GM21447 (cell line): ENCODE data around the gene CTCF.
A peak's percentile ranks its signal among the peaks of the same experiment; 100 is the strongest.

Experiments used
- ATAC-seq: cut with Tn5 transposase; IDR thresholded peaks from one replicate; pipeline ENCODE4 v1.9.1; 2021; ENCODE audit not compliant: unreplicated experiment

The CTCF gene

DNA sequence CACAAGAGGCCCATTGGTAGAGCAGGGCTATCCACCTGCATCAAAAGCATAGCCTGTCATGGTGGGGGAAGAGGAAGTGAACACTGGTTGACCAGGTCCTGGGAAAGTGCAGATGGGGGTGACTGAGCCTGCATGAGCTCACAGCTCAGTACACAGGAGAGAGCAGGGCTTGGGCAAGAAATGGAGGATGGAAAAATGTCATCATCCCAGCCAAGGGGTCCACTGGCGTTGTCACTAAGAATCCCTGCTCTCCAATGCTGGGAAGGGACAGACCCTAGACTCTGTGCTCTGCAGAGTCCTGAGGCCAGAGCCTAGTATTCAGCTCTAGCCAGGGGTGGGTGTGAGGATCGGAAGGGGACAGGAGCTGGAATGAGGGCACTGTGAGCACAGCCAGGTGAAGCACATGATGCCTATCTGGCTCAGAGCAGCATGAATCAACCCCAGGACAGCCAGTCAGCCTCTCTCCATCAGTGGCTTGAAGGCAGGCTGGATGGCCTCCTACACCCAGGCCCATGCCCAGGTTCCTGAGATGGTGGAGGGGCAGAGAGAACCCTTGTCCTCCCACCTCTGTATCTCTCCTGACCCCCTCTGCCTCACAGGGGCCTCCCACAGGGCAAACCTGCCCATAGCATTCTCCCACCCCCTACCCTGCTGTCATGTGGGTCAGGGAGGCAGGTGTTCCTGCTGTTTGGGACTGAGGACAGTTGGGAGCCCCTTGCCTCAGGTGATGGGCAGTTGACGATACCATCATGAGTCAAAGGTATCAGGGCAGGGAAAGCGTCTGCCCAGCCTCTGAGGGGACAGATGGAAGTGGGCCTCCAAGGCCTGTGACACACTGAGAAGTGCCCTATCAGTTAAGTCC is 13.8 kb upstream of the CTCF start:
- ATAC-seq = peak; percentile 43

DNA sequence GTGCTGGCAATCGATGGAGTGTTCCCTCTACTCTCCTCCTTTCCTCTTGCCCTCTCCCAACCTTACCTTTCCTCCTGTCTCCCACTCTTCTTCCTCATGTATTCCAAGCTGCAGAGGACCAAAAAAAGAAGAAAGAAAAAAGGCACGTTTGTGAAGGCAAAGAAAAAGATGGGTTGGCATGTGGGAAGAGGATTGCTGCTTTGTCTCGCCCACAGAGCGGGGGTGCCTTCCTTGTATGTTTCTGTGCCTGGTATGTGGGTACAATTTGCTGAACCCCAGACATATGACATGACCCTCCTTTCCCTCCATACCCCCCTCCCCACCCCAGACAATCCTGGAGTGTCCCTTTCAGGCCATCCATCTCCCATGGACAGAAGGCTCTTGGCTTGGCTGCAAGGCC is 13.1 kb upstream of the CTCF start:
- ATAC-seq = no peak

DNA sequence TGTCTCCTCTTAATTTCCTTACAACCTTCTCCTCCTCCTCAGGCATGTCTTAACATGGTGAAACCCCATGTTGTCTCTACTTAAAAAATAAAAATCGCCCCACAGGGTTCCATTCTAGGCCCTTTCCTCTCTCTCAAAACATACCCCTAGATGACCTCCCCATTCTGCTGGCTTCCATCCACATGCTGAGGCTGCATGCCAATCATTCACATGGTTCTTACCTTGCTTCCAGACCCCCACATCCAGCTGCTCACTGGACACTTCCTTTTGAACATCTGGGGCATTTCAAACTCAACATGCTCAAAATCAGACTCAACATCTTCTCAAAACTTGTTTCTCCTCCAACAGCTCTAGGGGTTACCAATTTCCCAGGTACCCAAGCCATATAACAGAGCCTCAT is 12.4 kb upstream of the CTCF start:
- no peak for ATAC-seq

DNA sequence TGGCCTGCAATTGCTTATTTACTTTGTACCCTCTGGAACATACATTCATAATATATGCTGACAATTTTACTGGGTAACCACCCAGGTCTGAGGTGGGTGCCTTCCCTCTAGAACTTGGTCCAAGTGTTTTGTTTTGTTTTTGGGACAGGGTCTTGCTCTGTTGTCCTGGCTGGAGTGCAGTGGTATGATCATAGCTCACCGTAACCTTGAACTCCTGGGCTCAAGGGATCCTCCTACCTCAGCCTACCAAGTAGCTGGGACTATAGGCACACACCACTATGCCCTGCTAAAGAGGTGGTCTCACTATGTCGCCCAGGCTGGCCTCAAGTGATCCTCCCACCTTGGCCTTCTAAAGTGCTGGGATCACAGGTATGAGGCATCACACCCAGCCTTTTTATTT is 11.2 kb upstream of the CTCF start:
- ATAC-seq = no peak

DNA sequence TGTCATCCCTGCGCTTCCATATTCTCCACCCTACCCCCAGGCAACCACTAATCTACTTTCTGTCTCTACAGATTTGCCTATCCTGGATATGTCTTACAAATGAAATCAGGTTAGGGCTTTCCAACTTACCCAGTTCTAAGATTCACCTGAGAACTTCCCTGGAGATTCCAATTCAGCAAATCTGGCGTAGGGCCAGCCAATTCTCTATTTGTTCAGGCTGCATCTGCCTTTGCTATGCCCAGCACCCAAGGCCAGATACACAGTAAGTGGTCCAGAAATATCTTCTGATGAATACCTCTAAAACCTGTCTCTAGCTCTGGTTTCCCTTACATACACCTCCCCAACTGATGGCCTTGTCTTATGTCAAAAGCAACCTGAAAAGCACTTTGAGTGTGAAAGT is 10.4 kb upstream of the CTCF start:
- ATAC-seq = no peak

DNA sequence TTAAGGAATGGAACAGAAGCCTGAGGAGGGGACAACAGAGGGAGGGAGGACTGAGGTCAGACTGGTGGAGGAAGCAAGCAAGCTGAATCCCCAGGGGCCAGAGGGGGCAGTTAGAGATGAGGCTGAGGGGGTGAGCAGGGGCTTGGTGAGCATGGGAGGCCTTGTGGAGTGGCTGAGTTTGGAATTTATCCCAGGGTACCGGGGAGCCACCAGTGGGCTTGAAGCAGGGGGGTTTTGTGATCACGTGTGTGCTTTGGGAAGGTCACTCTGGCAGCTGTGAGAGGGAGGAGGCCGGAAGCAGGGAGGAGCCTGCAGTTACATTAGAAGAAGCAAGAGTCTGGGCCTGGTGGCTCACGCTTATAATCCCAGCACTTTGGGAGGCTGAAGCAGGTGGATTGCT is 9.8 kb upstream of the CTCF start:
- ATAC-seq = no peak

DNA sequence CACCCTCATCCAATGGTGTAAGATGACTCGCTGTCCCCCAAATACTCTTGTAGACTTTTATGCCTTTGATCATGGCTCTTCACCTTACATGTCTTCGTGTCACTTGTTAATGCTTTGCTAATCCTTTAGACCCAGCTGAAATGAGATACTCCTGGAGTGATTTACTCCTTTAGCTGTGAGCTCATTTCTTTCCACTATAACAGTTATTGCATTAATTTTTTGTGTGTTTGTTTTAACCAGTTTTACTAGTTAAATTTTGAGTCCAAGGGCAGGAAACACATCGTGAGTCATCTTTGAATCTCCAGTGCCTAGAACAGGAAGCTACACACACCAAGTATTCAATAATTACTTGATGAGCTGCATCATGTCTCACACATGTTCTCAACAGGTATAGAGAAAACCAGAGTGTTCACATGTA is 6.5 kb upstream of the CTCF start:
- peak; percentile 45 for ATAC-seq

DNA sequence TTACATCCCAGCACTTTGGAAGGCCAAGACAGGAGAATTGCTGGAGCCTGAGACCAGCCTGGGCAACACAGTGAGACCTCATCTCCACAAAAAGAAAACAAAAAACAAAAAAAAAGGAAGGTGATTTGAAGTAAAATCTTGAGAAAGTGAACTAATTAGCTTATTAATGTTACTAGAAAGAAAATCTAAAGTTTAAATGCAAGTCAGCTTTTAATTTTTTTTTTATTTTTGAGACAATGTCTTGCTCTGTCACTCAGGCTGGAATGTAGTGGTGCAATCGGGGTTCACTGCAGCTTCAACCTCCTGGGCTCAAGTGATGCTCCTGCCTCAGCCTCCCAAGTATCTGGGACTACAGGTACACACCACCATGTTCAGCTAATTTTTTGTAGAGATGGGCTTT is 3.5 kb upstream of the CTCF start:
- ATAC-seq = no peak

DNA sequence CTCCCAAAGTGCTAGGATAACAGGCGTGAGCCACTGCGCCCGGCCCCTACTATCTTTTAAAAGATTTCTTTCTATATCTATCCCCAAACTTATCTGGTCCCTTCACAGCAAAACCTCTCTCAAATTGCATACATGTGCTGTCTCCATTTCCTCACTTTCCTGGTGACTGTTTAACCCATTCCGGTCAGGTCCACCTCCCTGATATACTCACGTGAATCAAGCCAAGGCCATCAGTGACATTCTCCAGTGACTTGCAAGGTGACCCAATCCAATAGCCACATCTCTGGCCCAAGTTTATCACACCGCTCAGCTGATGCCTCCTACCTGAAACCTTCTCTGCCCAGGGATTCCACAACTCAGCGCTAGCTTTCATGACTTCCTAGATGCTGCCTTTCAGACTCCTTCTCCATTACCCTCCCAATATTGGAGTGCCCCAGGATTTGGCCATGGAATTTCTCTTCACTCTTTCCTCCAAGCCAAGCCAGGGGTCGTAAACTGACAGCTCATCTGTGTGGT is 1.4 kb upstream of the CTCF start:
- no peak for ATAC-seq

DNA sequence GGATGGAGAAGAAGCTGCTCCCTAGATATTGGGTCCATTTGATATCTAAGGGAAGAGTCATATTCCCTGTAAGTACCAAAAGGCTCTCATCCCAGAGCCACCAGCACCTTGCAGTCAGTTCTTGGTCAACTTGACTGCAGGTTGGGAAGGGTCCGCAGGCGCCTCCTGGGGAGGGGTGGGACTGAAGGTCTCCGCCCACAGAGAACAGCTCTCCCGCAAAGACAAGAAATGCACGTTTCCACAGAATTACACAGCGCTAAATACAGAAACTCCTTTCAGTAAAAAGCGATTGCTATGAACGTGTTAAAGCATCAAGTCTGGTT is 864 bp upstream of the CTCF start:
- no peak for ATAC-seq

DNA sequence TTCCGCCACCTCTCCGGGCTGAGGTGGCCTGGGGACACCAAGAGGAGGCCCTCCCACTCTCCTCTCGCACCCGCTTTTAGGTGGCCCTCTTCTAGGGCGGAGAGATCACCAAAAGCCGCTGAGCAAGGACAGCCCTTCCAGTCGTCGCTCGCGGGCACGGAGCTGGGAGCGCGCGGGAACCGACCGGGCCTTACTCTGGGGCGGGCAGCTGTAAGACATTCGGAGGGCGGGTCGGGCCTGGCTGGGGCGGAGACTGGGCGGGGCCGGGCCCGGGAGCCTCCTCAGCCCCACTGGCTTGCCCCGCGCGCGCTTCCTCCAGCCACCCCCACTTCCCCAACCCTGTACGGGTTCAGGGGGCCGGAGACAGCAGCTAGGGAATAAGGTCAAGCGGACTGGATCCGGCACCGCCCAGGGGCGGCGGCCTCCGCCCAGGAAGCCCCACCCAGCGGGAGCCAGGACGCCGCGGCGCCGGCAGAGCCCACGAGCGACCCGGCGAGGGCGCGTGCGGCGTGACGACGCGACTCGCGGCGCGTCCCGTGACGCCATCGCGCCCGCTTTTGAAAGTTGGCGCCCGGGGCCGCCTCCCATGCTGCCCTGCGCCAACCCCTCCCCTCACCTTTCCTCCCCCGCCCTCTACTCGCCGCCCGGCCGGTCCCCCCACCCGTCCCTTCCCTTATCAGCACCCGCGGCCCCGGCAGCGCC is 351 bp upstream of the CTCF start:
- ATAC-seq = peak; percentile 72

DNA sequence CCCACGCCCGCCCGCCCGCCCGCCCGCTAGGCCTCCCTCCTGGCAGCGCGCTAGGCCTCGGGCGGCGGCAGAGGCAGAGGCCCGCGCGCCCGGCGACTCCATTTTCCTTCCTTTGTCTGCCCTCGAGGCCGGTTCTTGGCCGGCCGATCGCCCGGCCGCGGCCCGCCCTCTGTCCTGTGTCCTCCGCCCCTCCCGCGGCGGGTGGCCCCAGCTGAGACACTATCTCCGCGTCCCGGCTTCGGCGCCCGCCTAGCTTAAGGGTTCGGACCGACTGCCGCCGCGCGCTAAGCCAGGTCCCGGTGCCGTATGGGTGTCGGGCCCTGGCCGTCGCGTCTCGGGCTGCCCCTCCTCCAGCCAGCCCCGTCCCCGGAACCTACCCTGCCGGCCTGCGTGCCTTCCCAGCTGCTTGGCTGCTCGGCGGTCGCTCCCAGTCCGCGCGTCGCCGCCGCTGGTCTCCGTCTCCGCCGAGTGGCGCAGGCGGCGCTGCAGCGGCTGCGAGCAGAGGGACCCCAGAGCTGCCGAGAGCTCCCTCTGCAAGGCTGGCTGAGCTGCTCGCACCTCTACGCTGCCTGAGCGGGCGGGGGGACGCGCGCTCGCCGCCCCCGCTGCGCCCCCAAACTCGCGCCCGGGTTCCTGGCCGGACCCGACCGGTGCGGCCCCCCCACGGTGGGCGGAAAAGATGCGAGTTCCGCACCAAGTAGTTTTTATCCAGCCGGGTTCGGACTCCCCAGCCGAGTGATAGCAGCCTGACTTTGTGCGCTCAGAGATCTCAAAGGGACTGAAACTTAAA is 787 bp downstream of the CTCF start:
- peak; percentile 8 for ATAC-seq

DNA sequence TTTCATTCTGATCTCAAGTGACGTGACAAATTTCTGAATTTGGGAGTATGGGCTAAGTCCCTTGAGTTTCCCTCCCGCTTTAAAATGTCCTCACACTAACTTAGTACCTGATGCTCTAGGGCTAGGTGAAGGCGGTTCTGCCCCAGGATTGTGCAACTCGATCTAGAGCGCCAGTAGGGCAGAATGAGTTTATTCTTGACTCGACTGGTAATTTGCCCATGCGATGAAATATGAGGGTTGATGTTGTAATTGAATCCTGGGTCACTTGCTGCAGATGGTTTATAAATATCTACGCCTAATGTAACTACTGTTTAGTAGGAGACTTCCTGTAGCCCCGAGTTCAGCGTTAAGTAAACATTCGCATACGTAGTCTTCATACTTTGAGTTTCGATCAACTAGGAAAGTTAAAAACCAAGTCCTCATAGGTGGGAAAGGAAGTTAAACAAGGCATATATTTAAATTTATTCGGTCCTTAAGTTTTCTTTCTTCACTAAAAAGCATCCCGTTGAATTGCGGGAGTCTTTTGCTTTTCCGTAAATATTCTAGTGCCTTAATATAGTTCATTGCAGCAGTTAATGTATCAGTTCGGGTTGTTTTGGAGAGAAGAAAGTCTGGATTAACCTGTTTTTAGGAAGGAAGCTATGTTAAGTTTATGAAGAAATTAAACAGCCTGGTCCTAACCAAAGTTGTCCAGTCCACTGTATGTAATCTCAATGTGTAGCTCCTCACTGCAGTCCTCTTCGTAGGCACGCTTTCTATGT is 1.6 kb downstream of the CTCF start:
- no peak for ATAC-seq

DNA sequence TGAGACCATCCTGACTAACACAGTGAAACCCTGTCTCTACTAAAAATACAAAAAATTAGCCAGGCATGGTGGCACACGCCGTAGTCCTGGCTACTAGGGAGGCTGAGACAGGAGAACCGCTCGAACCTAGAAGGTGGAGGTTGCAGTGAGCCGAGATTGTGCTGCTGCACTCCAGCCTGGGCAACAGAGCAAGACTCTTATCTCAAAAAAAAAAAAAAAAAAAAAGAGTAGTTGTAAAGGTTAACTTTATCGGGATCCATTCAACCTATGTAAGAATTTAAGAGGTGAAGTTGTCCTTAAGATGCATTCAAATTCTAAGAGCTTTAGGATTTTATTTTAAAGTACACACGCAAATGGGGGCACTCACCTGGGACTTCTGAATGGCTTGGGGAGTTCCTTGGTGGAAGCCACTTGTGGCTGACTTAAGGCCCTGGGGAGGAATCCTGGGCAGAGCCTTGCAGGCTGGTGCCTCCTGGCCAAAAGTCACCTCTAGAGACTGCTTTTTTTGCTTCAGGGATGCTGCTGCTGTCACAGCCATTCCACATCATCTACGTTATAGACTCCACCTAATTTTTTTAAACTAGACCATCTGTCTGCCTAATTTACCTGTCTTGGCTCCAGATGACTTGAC is 3.3 kb downstream of the CTCF start:
- ATAC-seq = no peak

DNA sequence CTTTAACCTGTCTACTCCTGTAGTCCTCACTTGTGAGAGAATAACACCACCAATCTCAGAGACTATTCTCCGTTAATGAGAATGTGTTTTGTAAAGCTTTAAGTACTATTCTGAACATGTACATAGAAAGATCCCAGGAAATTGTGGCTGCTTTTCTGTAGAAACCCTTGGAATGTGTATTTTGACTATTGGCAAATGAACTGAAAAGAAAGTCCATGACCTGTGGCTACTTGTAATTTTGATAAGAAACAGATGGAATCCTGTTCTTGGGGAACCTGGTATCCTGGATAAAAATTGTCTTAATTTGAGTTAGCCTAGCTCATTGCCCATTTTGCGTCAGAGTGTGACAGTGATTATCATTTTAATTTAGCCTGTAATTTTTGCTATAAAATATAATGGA is 9.1 kb downstream of the CTCF start:
- no peak for ATAC-seq

DNA sequence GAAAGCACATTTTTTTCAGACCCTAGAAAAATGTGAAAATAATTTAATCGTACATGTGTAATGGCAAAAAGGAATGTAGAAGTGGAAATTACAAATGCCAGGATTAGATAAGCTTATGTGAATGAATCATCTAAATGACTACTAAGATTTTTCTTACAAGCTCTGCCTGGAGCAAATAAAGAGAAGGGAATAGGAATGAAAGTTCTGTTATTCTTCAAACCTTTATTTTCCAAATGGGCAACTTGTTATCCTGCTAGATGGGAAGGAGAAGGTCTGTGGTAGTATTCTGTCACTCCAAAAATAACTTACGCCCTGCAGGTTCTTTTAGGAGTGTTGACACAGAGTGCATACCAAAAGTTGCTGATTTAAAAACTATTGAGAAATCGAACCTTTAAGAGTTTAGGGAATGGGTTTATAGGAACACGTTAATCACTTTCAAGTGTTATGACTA is 9.7 kb downstream of the CTCF start:
- ATAC-seq = no peak

DNA sequence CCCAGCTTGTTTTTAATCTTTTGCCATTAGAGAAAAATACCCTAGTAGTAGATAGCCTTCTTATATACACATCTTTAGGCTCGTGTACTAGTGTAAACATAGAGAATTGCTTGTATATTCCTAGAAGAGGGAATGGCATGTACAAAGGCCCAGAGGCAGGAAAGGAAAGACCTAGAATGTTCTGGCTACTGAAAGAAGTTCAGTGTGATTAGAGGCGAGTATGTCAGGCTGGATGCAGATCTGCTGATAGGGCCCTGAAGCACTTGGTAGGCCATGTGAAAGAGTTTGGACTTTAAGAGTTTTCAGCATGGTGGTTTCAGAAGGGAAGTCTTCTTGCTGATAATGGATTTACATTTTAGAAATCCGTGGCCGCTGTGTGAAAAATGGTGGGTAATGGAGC is 17.4 kb downstream of the CTCF start:
- ATAC-seq = no peak

DNA sequence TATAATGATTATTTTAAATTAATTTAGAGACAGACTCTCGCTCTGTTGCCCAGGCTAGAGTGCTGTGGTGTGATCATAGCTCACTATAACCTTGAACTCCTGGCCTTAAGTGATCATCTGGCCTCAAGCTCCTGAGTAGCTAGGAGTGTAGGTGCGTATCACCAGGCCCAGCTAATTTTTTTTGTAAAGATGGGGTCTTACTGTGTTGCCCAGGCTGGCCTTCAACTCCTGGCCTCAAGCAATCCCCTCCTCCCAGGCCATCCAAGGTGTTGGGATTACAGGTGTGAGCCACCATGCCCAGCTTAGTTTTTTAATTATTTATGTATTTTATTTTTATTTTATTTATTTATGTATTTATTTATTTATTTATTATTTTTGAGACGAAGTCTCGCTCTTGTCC is 17.9 kb downstream of the CTCF start:
- ATAC-seq = no peak

DNA sequence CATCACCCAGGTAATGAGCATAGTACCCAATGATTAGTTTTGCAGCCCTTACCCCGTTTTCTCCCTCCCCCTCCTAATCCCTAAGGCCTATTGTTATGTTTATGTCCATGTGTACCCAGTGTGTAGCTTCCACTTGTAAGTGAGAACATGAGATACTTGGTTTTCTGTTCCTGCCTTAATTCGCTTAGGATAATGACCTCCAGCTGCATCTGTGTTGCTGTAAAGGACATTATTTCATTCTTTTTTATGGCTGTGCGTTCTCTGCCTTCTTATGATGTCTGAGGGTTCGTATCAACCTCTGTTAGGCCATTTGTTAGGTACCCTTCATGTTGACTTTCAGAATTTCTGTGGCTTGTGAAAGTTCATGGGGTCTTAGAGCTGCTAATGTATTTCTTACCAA is 31.0 kb downstream of the CTCF start:
- no peak for ATAC-seq

DNA sequence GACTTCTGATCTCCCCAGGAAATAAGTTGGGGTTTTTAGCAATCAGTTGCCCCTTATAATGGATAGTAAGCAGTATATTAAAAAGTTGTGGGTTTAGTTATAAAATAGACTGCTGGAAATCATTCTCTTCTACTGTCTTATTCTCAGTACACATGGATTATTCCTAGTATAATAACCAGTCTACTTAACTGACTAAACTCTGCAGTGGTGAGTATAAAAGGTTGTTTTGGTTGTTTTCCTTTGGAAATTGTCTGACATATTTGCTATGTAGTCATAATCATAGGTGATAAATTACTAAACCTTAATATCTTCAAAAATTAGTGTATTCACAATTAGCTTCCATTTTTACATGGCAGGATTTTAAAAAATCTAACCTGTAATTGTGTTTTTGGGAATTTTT is 31.4 kb downstream of the CTCF start:
- ATAC-seq = no peak
